HEK293 (cell line): ENCODE measurements around the gene CNDP2.

ENCODE experiments used
- CTCF ChIA-PET: fragments of 350-600 bp; formaldehyde crosslinking; extraction: SDS; loops from one replicate; lab custom pipeline; 2021; ENCODE audit warnings: antibody characterized with exemption; lab: Yijun Ruan, JAX
- POLR2A ChIA-PET: fragments of 300-600 bp; formaldehyde crosslinking; extraction: SDS; loops from one replicate; lab custom pipeline; 2020; ENCODE audit warnings: antibody characterized with exemption, inconsistent platforms; lab: Yijun Ruan, JAX
- H3K27ac ChIP-seq: fragments of 200-500 bp; sonication (Bioruptor generic); 2 replicates; pipeline ENCODE4 v1.5.1; 2014; ENCODE audit warnings: low read depth, low read length, control low read depth, inconsistent platforms; ENCODE audit errors: extremely low read depth
- H3K36me3 ChIP-seq, 2 experiments: fragments of 200-500 bp in 1 of 2; sonication (Bioruptor generic) in 1 of 2; 1 replicate in 1 of 2; 2 replicates in 1 of 2; pipeline ENCODE4 v1.5.1; 2014 to 2017; ENCODE audit warnings: inconsistent platforms in 2 of 2, low read length in 2 of 2; ENCODE audit not compliant: control insufficient read depth in 2 of 2, insufficient read depth in 1 of 2
- H3K4me1 ChIP-seq: fragments of 200-500 bp; sonication (Bioruptor generic); 2 replicates; pipeline ENCODE4 v1.5.1; 2014; ENCODE audit warnings: mild to moderate bottlenecking, low read length, inconsistent platforms; ENCODE audit not compliant: control insufficient read depth, insufficient read depth
- H3K4me3 ChIP-seq: 2 replicates; pipeline ENCODE4 v1.5.1; 2011; ENCODE audit warnings: low read depth, mild to moderate bottlenecking, control low read depth, low read length, moderate library complexity
- H3K9me3 ChIP-seq: fragments of 200-500 bp; sonication (Bioruptor generic); 2 replicates; pipeline ENCODE4 v1.5.1; 2014; ENCODE audit warnings: low read depth, low read length, inconsistent platforms; ENCODE audit not compliant: control insufficient read depth, insufficient read depth
- GLI4 ChIP-seq: fragments of 450-650 bp; formaldehyde crosslinking; IDR thresholded peaks from 2 replicates; pipeline ENCODE4 v1.5.1; 2016; ENCODE audit warnings: missing biosample characterization, missing genetic modification characterization
- GLIS1 ChIP-seq: fragments of 450-650 bp; formaldehyde crosslinking; IDR thresholded peaks from 2 replicates; pipeline ENCODE4 v1.5.1; 2016; ENCODE audit warnings: missing biosample characterization, missing genetic modification characterization
- HOXD13 ChIP-seq: sonication (generic); formaldehyde crosslinking; IDR thresholded peaks from 2 replicates; pipeline ENCODE4 v1.8.0; 2022; ENCODE audit warnings: missing genetic modification reagents, borderline replicate concordance
- KLF1 ChIP-seq: fragments of 450-650 bp; formaldehyde crosslinking; IDR thresholded peaks from 2 replicates; pipeline ENCODE4 v1.5.1; 2016; ENCODE audit warnings: missing biosample characterization, missing genetic modification characterization
- KLF8 ChIP-seq: fragments of 450-650 bp; formaldehyde crosslinking; IDR thresholded peaks from 2 replicates; pipeline ENCODE4 v1.5.1; 2016; ENCODE audit warnings: missing biosample characterization, missing genetic modification characterization
- MZF1 ChIP-seq: fragments of 450-650 bp; formaldehyde crosslinking; IDR thresholded peaks from 2 replicates; pipeline ENCODE4 v1.5.1; 2017; ENCODE audit warnings: missing biosample characterization, missing genetic modification characterization, borderline replicate concordance
- PRDM1 ChIP-seq: fragments of 450-650 bp; formaldehyde crosslinking; IDR thresholded peaks from 2 replicates; pipeline ENCODE4; 2016; ENCODE audit warnings: missing biosample characterization, missing genetic modification characterization
- SCRT1 ChIP-seq: fragments of 450-650 bp; formaldehyde crosslinking; IDR thresholded peaks from 2 replicates; pipeline ENCODE4 v1.5.1; 2016; ENCODE audit warnings: missing biosample characterization, missing genetic modification characterization, borderline replicate concordance
- SP3 ChIP-seq: fragments of 450-650 bp; formaldehyde crosslinking; IDR thresholded peaks from 2 replicates; pipeline ENCODE4 v1.5.1; 2016; ENCODE audit warnings: missing biosample characterization, missing genetic modification characterization
- TCF7L2 ChIP-seq: IDR thresholded peaks from 2 replicates; pipeline ENCODE4 v1.6.1; 2011; ENCODE audit warnings: low read depth, mild to moderate bottlenecking, inconsistent platforms, low read length, moderate library complexity, borderline replicate concordance
- ZBTB20 ChIP-seq: fragments of 450-650 bp; formaldehyde crosslinking; IDR thresholded peaks from 2 replicates; pipeline ENCODE4 v1.5.1; 2016; ENCODE audit warnings: missing biosample characterization, missing genetic modification characterization
- ZEB2 ChIP-seq: fragments of 450-650 bp; formaldehyde crosslinking; IDR thresholded peaks from 2 replicates; pipeline ENCODE4 v1.5.1; 2016; ENCODE audit warnings: missing biosample characterization, missing genetic modification characterization
- ZNF184 ChIP-seq: fragments of 450-650 bp; IDR thresholded peaks from 2 replicates; pipeline ENCODE4 v1.5.1; 2018; ENCODE audit warnings: missing biosample characterization, mild to moderate bottlenecking, missing genetic modification characterization
- ZNF214 ChIP-seq: fragments of 450-650 bp; formaldehyde crosslinking; IDR thresholded peaks from 2 replicates; pipeline ENCODE4 v1.5.1; 2017; ENCODE audit warnings: missing biosample characterization, mild to moderate bottlenecking, missing genetic modification characterization, borderline replicate concordance
- ZNF302 ChIP-seq: fragments of 450-650 bp; formaldehyde crosslinking; IDR thresholded peaks from 2 replicates; pipeline ENCODE4 v1.5.1; 2016; ENCODE audit warnings: missing biosample characterization, missing genetic modification characterization, low read depth
- ZNF335 ChIP-seq: fragments of 450-650 bp; formaldehyde crosslinking; conservative IDR thresholded peaks from 2 replicates; pipeline ENCODE4 v1.5.1; 2016; ENCODE audit warnings: missing biosample characterization, missing genetic modification characterization
- ZNF48 ChIP-seq: fragments of 450-650 bp; formaldehyde crosslinking; IDR thresholded peaks from 2 replicates; pipeline ENCODE4 v1.5.1; 2016; ENCODE audit warnings: missing biosample characterization, missing genetic modification characterization
- ZNF514 ChIP-seq: fragments of 450-650 bp; formaldehyde crosslinking; IDR thresholded peaks from 2 replicates; pipeline ENCODE4 v1.5.1; 2016; ENCODE audit warnings: missing biosample characterization, missing genetic modification characterization
- ZNF529 ChIP-seq: fragments of 450-650 bp; formaldehyde crosslinking; IDR thresholded peaks from 2 replicates; pipeline ENCODE4 v1.5.1; 2017; ENCODE audit warnings: missing genetic modification characterization, missing biosample characterization; ENCODE audit not compliant: insufficient replicate concordance
- ZNF561 ChIP-seq: fragments of 450-650 bp; IDR thresholded peaks from 2 replicates; pipeline ENCODE4 v1.5.1; 2018; ENCODE audit warnings: missing biosample characterization, missing genetic modification characterization, borderline replicate concordance
- ZNF600 ChIP-seq: fragments of 450-650 bp; formaldehyde crosslinking; IDR thresholded peaks from 2 replicates; pipeline ENCODE4 v1.5.1; 2016; ENCODE audit warnings: missing biosample characterization, missing genetic modification characterization
- ZNF623 ChIP-seq: fragments of 450-650 bp; formaldehyde crosslinking; IDR thresholded peaks from 2 replicates; pipeline ENCODE4 v1.5.1; 2016; ENCODE audit warnings: missing biosample characterization, missing genetic modification characterization
- ZNF707 ChIP-seq: fragments of 450-650 bp; formaldehyde crosslinking; IDR thresholded peaks from 2 replicates; pipeline ENCODE4 v1.5.1; 2016; ENCODE audit warnings: missing biosample characterization, missing genetic modification characterization
- ZSCAN16 ChIP-seq: fragments of 450-650 bp; formaldehyde crosslinking; IDR thresholded peaks from 2 replicates; pipeline ENCODE4 v1.5.1; 2016; ENCODE audit warnings: missing biosample characterization, missing genetic modification characterization
- TF ChIP-seq, protein P1 (sequence below): fragments of 450-650 bp; formaldehyde crosslinking; conservative IDR thresholded peaks from 2 replicates; pipeline ENCODE4 v1.5.1; 2016; ENCODE audit warnings: low read depth, missing biosample characterization, missing genetic modification characterization
- TF ChIP-seq, protein P2 (sequence below): fragments of 450-650 bp; formaldehyde crosslinking; IDR thresholded peaks from 2 replicates; pipeline ENCODE4 v1.5.1; 2016; ENCODE audit warnings: missing biosample characterization, missing genetic modification characterization, borderline replicate concordance
- TF ChIP-seq, protein P3 (sequence below): fragments of 450-650 bp; formaldehyde crosslinking; IDR thresholded peaks from 2 replicates; pipeline ENCODE4 v1.5.1; 2016; ENCODE audit warnings: missing biosample characterization, missing genetic modification characterization

Gene CNDP2

DNA sequence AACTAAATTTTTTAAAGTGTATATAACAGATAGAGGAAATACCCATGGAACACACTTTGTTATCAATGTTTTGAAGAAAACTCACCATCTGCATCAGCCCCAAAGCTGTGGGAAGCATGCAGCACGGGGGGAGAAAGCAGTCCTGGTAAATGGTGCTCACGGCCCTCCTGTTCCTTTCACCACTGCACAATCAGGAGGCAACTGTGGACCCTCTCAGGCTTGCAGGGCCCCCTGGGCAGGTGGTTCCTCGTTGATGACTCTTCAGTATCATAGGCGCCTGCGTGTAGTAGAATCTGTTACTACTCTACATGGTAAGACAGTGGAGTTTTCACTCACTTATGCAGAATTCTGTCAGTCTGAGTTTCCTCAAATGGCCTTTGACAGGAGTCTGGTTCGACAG lies 33.2 kb downstream of the CNDP2 start:
- TF ChIP-seq ZNF48 (no peak), KLF8 (no peak), ZBTB20 (tag by site-specific recombination) (no peak)
- no peaks in the 10 kb centered on the region; a peak in 1 of 3 replicates for H3K36me3 ChIP-seq
- ChIA-PET CTCF (no interaction called here), POLR2A (no interaction called here)
- no peaks in the 10 kb centered on the region for H3K4me1 ChIP-seq
- H3K27ac ChIP-seq, result no peak overlapping the region
- H3K9me3 ChIP-seq, result no peaks in the 10 kb centered on the region
- no peak overlapping the region for H3K4me3 ChIP-seq

DNA sequence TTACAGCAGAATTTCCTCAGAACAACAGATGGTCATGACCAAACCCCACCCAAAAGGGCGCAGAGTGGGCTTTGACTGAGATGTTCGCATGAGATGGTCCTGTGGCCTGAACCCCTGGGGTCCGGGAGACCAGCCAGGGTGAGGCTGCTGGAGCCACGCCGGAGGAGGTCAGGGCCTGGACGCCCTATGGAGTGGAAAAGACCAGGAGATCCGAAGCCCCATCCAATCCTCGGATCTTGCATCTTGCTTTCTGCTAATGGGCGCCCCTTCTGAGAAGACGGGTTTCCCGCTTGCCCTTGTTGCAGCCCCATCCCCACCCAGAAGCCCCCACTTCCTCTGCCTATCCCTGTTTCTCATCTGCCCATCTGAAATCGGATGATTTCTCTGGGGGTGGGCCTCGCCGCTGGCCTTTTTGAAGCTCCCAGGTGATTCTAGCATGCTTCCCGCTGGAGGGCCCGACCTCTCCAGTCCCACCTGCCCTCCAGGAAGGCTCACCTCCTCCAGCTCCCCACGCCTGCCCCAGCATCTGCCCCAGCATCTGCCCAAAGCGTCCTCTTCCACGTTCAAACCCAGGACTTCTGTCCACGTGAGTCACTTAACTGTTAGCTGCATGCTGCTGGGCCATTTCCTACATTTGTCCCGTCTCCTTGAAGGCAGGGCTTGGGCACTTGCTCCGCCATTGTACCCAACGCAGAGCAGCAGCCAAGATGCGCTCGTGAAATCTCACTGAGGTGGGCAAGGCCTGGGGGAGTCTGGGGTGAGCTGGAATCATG lies 33.8 kb downstream of the CNDP2 start:
- no peaks in the 10 kb centered on the region for H3K9me3 ChIP-seq
- CTCF ChIA-PET, result interaction anchor here (1.7 kb wide), 1 partner anchor 22 kb away, joined by 4 read pairs; no protein-coding TSS in a partner anchor
- H3K27ac ChIP-seq, result no peak overlapping the region
- H3K4me1 ChIP-seq, result no peaks in the 10 kb centered on the region
- no peaks in the 10 kb centered on the region for H3K36me3 ChIP-seq
- POLR2A ChIA-PET, result no interaction called here
- no peak overlapping the region for H3K4me3 ChIP-seq
- TF ChIP-seq TCF7L2 (no peak), HOXD13 (CRISPR knock-in tag) (no peak), ZNF302 (tag by site-specific recombination) (no peak), GLI4 (tag by site-specific recombination) (no peak), ZNF600 (no peak), ZEB2 (tag by site-specific recombination) (no peak), ZNF529 (no peak), KLF1 (no peak), ZNF623 (tag by site-specific recombination) (no peak), ZNF707 (tag by site-specific recombination) (no peak), ZNF184 (no peak), ZNF335 (no peak), ZNF561 (tag by site-specific recombination) (no peak), SP3 (no peak)
- TF ChIP-seq, protein P1, sequence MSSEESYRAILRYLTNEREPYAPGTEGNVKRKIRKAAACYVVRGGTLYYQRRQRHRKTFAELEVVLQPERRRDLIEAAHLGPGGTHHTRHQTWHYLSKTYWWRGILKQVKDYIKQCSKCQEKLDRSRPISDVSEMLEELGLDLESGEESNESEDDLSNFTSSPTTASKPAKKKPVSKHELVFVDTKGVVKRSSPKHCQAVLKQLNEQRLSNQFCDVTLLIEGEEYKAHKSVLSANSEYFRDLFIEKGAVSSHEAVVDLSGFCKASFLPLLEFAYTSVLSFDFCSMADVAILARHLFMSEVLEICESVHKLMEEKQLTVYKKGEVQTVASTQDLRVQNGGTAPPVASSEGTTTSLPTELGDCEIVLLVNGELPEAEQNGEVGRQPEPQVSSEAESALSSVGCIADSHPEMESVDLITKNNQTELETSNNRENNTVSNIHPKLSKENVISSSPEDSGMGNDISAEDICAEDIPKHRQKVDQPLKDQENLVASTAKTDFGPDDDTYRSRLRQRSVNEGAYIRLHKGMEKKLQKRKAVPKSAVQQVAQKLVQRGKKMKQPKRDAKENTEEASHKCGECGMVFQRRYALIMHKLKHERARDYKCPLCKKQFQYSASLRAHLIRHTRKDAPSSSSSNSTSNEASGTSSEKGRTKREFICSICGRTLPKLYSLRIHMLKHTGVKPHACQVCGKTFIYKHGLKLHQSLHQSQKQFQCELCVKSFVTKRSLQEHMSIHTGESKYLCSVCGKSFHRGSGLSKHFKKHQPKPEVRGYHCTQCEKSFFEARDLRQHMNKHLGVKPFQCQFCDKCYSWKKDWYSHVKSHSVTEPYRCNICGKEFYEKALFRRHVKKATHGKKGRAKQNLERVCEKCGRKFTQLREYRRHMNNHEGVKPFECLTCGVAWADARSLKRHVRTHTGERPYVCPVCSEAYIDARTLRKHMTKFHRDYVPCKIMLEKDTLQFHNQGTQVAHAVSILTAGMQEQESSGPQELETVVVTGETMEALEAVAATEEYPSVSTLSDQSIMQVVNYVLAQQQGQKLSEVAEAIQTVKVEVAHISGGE (tag by site-specific recombination), result no peak
- TF ChIP-seq, protein P2, sequence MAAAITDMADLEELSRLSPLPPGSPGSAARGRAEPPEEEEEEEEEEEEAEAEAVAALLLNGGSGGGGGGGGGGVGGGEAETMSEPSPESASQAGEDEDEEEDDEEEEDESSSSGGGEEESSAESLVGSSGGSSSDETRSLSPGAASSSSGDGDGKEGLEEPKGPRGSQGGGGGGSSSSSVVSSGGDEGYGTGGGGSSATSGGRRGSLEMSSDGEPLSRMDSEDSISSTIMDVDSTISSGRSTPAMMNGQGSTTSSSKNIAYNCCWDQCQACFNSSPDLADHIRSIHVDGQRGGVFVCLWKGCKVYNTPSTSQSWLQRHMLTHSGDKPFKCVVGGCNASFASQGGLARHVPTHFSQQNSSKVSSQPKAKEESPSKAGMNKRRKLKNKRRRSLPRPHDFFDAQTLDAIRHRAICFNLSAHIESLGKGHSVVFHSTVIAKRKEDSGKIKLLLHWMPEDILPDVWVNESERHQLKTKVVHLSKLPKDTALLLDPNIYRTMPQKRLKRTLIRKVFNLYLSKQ (tag by site-specific recombination), result no peak
- TF ChIP-seq, all 188 proteins: peak for 0

DNA sequence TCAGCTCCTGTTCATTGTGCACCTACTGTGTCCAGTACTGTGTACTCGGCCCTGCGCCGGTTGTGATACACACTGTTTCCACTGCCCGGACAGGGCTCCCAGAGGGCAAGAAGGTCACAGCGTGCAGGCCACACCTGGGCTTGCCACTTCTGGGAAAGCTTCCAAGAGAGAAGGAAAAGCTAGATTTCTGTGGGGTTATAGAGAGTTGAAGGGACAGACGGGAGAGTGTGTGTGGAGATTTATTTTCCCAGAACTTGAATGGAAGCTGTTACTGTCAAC lies 34.4 kb downstream of the CNDP2 start:
- CTCF ChIA-PET, result interaction anchor here (1.1 to 1.7 kb wide), 2 partner anchors 22 to 654 kb away, joined by 3 to 4 read pairs; no protein-coding TSS in a partner anchor

More for the DNA sequence above, 34.4 kb downstream of the CNDP2 start:
- Histone ChIP-seq H3K27ac (no peak overlapping the region), H3K4me3 (no peak overlapping the region), H3K36me3 (no peaks in the 10 kb centered on the region), H3K9me3 (no peaks in the 10 kb centered on the region), H3K4me1 (no peaks in the 10 kb centered on the region)
- TF ChIP-seq MZF1 (no peak), ZSCAN16 (tag by site-specific recombination) (no peak), GLIS1 (tag by site-specific recombination) (no peak), SCRT1 (tag by site-specific recombination) (no peak), PRDM1 (no peak), ZNF214 (tag by site-specific recombination) (no peak), ZNF514 (tag by site-specific recombination) (no peak)
- TF ChIP-seq, protein P3, sequence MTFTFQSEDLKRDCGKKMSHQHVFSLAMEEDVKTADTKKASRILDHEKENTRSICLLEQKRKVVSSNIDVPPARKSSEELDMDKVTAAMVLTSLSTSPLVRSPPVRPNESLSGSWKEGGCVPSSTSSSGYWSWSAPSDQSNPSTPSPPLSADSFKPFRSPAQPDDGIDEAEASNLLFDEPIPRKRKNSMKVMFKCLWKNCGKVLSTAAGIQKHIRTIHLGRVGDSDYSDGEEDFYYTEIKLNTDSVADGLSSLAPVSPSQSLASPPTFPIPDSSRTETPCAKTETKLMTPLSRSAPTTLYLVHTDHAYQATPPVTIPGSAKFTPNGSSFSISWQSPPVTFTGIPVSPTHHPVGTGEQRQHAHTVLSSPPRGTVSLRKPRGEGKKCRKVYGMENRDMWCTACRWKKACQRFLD (tag by site-specific recombination), result no peak
- POLR2A ChIA-PET, result no interaction called here
